GM12874 (cell line): ENCODE measurements around the gene GRK5.

Source experiments
- CTCF ChIP-seq: IDR thresholded peaks from 2 replicates; pipeline ENCODE4 v1.5.1; 2011; ENCODE audit warnings: low read depth, mild to moderate bottlenecking, control low read depth, low read length, moderate library complexity; ENCODE audit not compliant: insufficient read depth

The GRK5 gene

GRCh38 chr10:119469325-119469707 is 261.9 kb downstream of the GRK5 start:
- no peak for TF ChIP-seq CTCF

- TF ChIP-seq CTCF: no peak
Observed at GRCh38 chr10:119469846-119470245, 262.5 kb downstream of the GRK5 start.

- no peak for TF ChIP-seq CTCF
Observed at GRCh38 chr10:119470920-119471702, 263.7 kb downstream of the GRK5 start.

GRCh38 chr10:119473771-119474170 is 266.4 kb downstream of the GRK5 start:
- no peak for TF ChIP-seq CTCF

GRCh38 chr10:119474606-119475005 is 267.2 kb downstream of the GRK5 start:
- TF ChIP-seq CTCF: no peak

GRCh38 chr10:119477444-119477843 is 270.1 kb downstream of the GRK5 start:
- TF ChIP-seq CTCF: no peak

GRCh38 chr10:119478111-119478802 is 270.9 kb downstream of the GRK5 start:
- TF ChIP-seq CTCF: no peak
